Neural cell (in vitro differentiated cells): ENCODE results near the gene NUPR2. TPM values are rescaled to one million over a fixed set of nuclear protein-coding genes. Genes with fewer than 3 reads are reported as not detected.

Experiments used
- H2AFZ ChIP-seq: fragments of 200-600, 300-800 bp; sonication (generic), shearing (Covaris generic); 2 replicates; pipeline ENCODE4 v1.6.0; 2014; ENCODE audit warnings: low read depth, mild to moderate bottlenecking, antibody characterized with exemption, low read length, moderate library complexity
- H3F3A ChIP-seq: fragments of 200-600 bp; shearing (Covaris generic); 2 replicates; pipeline ENCODE4 v1.6.1; 2016; ENCODE audit warnings: mild to moderate bottlenecking, moderate library complexity, mixed read lengths, antibody characterized with exemption, low read length; ENCODE audit not compliant: insufficient read depth, poor library complexity, severe bottlenecking
- H3K27ac ChIP-seq: fragments of 200-600, 300-800 bp; sonication (generic), shearing (Covaris generic); 2 replicates; pipeline ENCODE4 v1.5.1; 2014; ENCODE audit warnings: mild to moderate bottlenecking, low read length, moderate library complexity
- H3K27me3 ChIP-seq: fragments of 300-800, 200-600 bp; sonication (generic), shearing (Covaris generic); 2 replicates; pipeline ENCODE4 v1.6.0; 2014; ENCODE audit warnings: mild to moderate bottlenecking, low read depth, low read length, moderate library complexity; ENCODE audit not compliant: insufficient read depth
- H3K36me3 ChIP-seq: fragments of 300-800, 200-600 bp; sonication (generic), shearing (Covaris generic); 2 replicates; pipeline ENCODE4 v1.5.1; 2014; ENCODE audit warnings: mild to moderate bottlenecking, antibody characterized with exemption, low read length, moderate library complexity; ENCODE audit not compliant: insufficient read depth
- H3K4me2 ChIP-seq: fragments of 300-800, 200-600 bp; sonication (generic), shearing (Covaris generic); 2 replicates; pipeline ENCODE4 v1.6.0; 2014; ENCODE audit warnings: mild to moderate bottlenecking, low read length
- H3K4me3 ChIP-seq: fragments of 300-800, 200-600 bp; sonication (generic), shearing (Covaris generic); 2 replicates; pipeline ENCODE4 v1.5.1; 2014; ENCODE audit warnings: mild to moderate bottlenecking, low read length, moderate library complexity
- H3K79me2 ChIP-seq: fragments of 200-600 bp; shearing (Covaris generic); replicated peaks from 2 replicates; pipeline ENCODE4 v1.6.0; 2014; ENCODE audit warnings: mild to moderate bottlenecking, low read length, moderate library complexity; ENCODE audit not compliant: insufficient read depth
- H3K9ac ChIP-seq: fragments of 300-800, 200-600 bp; sonication (generic), shearing (Covaris generic); 2 replicates; pipeline ENCODE4 v1.6.1; 2016; ENCODE audit warnings: mild to moderate bottlenecking, low read length, mixed read lengths
- H3K9me2 ChIP-seq: fragments of 200-600 bp; shearing (Covaris generic); 2 replicates; pipeline ENCODE4 v1.6.1; 2016; ENCODE audit warnings: mild to moderate bottlenecking, low read length, mixed read lengths; ENCODE audit not compliant: insufficient read depth
- H3K9me3 ChIP-seq: fragments of 200-600, 300-800 bp; sonication (generic), shearing (Covaris generic); 2 replicates; pipeline ENCODE4 v1.6.1; 2016; ENCODE audit warnings: mild to moderate bottlenecking, mixed run types, low read length, moderate library complexity, mixed read lengths
- H4K20me1 ChIP-seq: fragments of 200-600 bp; shearing (Covaris generic); 2 replicates; pipeline ENCODE4 v1.6.1; 2016; ENCODE audit warnings: mild to moderate bottlenecking, mixed run types; ENCODE audit not compliant: insufficient read depth
- CTCF ChIP-seq: fragments of 450-650 bp; IDR thresholded peaks from 2 replicates; pipeline ENCODE4 v1.5.1; 2014; ENCODE audit warnings: antibody characterized with exemption, mild to moderate bottlenecking, moderate library complexity; ENCODE audit not compliant: poor library complexity, severe bottlenecking
- EP300 ChIP-seq: fragments of 450-650 bp; conservative IDR thresholded peaks from 2 replicates; pipeline ENCODE4 v1.6.1; 2014; ENCODE audit warnings: antibody characterized with exemption, mild to moderate bottlenecking, moderate library complexity; ENCODE audit not compliant: poor library complexity, severe bottlenecking
- EZH2 ChIP-seq: fragments of 200-600, 300-800 bp; shearing (Covaris generic), sonication (generic); IDR thresholded peaks from 2 replicates; pipeline ENCODE4 v1.6.1; 2014; ENCODE audit warnings: antibody characterized with exemption, low read length, borderline replicate concordance, mild to moderate bottlenecking; ENCODE audit not compliant: insufficient read depth, poor library complexity, severe bottlenecking
- MXI1 ChIP-seq: fragments of 450-650 bp; conservative IDR thresholded peaks from 2 replicates; pipeline ENCODE4 v1.6.1; 2014; ENCODE audit warnings: antibody characterized with exemption, mild to moderate bottlenecking; ENCODE audit not compliant: poor library complexity, severe bottlenecking
- POLR2AphosphoS5 ChIP-seq: IDR thresholded peaks from 2 replicates; pipeline ENCODE4 v1.6.1; 2012
- RAD21 ChIP-seq: fragments of 450-650 bp; conservative IDR thresholded peaks from 2 replicates; pipeline ENCODE4 v1.6.1; 2014; ENCODE audit warnings: antibody characterized with exemption, mild to moderate bottlenecking, moderate library complexity
- SMC3 ChIP-seq: fragments of 450-650 bp; conservative IDR thresholded peaks from 2 replicates; pipeline ENCODE4 v1.6.1; 2014; ENCODE audit warnings: antibody characterized with exemption, mild to moderate bottlenecking, moderate library complexity; ENCODE audit not compliant: poor library complexity
- TAF1 ChIP-seq: IDR thresholded peaks from 2 replicates; pipeline ENCODE4 v1.6.1; 2012; ENCODE audit warnings: low read depth
- polyA plus RNA-seq: library from polyadenylated mRNA; depleted of rRNA; stranded (reverse); fragments of >200 nt; gene quantifications from 2 replicates; pipeline ENCODE4 v1.2.3, GENCODE V29; 2014
- TF ChIP-seq, protein P1 (sequence below): IDR thresholded peaks from 2 replicates; pipeline ENCODE4 v1.6.1; 2012; ENCODE audit warnings: borderline replicate concordance

NUPR2 gene
- polyA plus RNA-seq, 1 donor from 2014 or later = not detected

- Histone ChIP-seq H3K9ac (no peak overlapping the region), H3K27me3 (no peaks in the 10 kb centered on the region), H3K4me3 (no peak overlapping the region), H3K36me3 (no peaks in the 10 kb centered on the region), H3K9me3 (no peaks in the 10 kb centered on the region), H3K27ac (no peak overlapping the region), H4K20me1 (no peaks in the 10 kb centered on the region), H3F3A (no peaks in the 10 kb centered on the region), H2AFZ (no peak overlapping the region), H3K79me2 (peaks cover 5% of the 10 kb centered on the region), H3K4me2 (no peak overlapping the region), H3K9me2 (no peaks in the 10 kb centered on the region)
- TF ChIP-seq MXI1 (no peak), TAF1 (no peak), SMC3 (no peak), EP300 (no peak), CTCF (no peak), RAD21 (no peak), EZH2 (no peak), POLR2AphosphoS5 (no peak)
- TF ChIP-seq, protein P1, sequence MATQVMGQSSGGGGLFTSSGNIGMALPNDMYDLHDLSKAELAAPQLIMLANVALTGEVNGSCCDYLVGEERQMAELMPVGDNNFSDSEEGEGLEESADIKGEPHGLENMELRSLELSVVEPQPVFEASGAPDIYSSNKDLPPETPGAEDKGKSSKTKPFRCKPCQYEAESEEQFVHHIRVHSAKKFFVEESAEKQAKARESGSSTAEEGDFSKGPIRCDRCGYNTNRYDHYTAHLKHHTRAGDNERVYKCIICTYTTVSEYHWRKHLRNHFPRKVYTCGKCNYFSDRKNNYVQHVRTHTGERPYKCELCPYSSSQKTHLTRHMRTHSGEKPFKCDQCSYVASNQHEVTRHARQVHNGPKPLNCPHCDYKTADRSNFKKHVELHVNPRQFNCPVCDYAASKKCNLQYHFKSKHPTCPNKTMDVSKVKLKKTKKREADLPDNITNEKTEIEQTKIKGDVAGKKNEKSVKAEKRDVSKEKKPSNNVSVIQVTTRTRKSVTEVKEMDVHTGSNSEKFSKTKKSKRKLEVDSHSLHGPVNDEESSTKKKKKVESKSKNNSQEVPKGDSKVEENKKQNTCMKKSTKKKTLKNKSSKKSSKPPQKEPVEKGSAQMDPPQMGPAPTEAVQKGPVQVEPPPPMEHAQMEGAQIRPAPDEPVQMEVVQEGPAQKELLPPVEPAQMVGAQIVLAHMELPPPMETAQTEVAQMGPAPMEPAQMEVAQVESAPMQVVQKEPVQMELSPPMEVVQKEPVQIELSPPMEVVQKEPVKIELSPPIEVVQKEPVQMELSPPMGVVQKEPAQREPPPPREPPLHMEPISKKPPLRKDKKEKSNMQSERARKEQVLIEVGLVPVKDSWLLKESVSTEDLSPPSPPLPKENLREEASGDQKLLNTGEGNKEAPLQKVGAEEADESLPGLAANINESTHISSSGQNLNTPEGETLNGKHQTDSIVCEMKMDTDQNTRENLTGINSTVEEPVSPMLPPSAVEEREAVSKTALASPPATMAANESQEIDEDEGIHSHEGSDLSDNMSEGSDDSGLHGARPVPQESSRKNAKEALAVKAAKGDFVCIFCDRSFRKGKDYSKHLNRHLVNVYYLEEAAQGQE = no peak
Measured at GRCh38 chr7:56110611-56111010, 5.6 kb downstream of the NUPR2 start.

- no peak overlapping the region for H3K4me2 ChIP-seq
- H3K4me3 ChIP-seq = no peak overlapping the region
- no peak overlapping the region for H3K27ac ChIP-seq
- H2AFZ ChIP-seq = no peak overlapping the region
- no peaks in the 10 kb centered on the region for H3F3A ChIP-seq
- H3K9me3 ChIP-seq = no peaks in the 10 kb centered on the region
- no peaks in the 10 kb centered on the region for H3K9me2 ChIP-seq
- no peaks in the 10 kb centered on the region for H4K20me1 ChIP-seq
- H3K9ac ChIP-seq = no peak overlapping the region
- peaks cover 11% of the 10 kb centered on the region for H3K79me2 ChIP-seq
- H3K36me3 ChIP-seq = no peaks in the 10 kb centered on the region
- TF ChIP-seq, protein P1 = no peak
- TF ChIP-seq SMC3 (no peak), RAD21 (no peak), POLR2AphosphoS5 (no peak), MXI1 (no peak)
- no peaks in the 10 kb centered on the region for H3K27me3 ChIP-seq
Measured at GRCh38 chr7:56107954-56108258, 8.3 kb downstream of the NUPR2 start.
